IMR-90 (cell line): Measurements from ENCODE around the gene MTF2.

Source experiments
- BHLHE40 ChIP-seq: fragments of 150-350 bp; IDR thresholded peaks from 2 replicates; pipeline ENCODE4 v1.6.1; 2016; ENCODE audit warnings: mild to moderate bottlenecking, low read depth, low read length
- CEBPB ChIP-seq: IDR thresholded peaks from 2 replicates; pipeline ENCODE4 v1.6.1; 2012; ENCODE audit warnings: low read depth, low read length, improper control_type of control experiment
- FOS ChIP-seq: fragments of 150-350 bp; IDR thresholded peaks from 2 replicates; pipeline ENCODE4 v1.6.1; 2016; ENCODE audit warnings: low read depth, low read length
- MAFK ChIP-seq: IDR thresholded peaks from 2 replicates; pipeline ENCODE4 v1.6.1; 2012; ENCODE audit warnings: low read depth, low read length, improper control_type of control experiment
- MAZ ChIP-seq: IDR thresholded peaks from 2 replicates; pipeline ENCODE4 v1.6.1; 2012; ENCODE audit warnings: low read depth, mild to moderate bottlenecking, low read length, improper control_type of control experiment, moderate library complexity, borderline replicate concordance
- MXI1 ChIP-seq: IDR thresholded peaks from 2 replicates; pipeline ENCODE4 v1.6.1; 2012; ENCODE audit warnings: low read depth, mild to moderate bottlenecking, low read length, moderate library complexity, borderline replicate concordance
- NFE2L2 ChIP-seq: fragments of 150-350 bp; IDR thresholded peaks from 2 replicates; pipeline ENCODE4 v1.6.1; 2016; ENCODE audit warnings: low read depth, mild to moderate bottlenecking, low read length
- POLR2A ChIP-seq: IDR thresholded peaks from 2 replicates; pipeline ENCODE4 v1.6.1; 2012; ENCODE audit warnings: mild to moderate bottlenecking, low read depth, low read length
- RAD21 ChIP-seq: IDR thresholded peaks from 2 replicates; pipeline ENCODE4 v1.6.1; 2012; ENCODE audit warnings: low read length, improper control_type of control experiment
- RFX5 ChIP-seq: IDR thresholded peaks from 2 replicates; pipeline ENCODE4 v1.8.0; 2012; ENCODE audit warnings: low read depth, mild to moderate bottlenecking, low read length, moderate library complexity
- SMC3 ChIP-seq: fragments of 150-350 bp; IDR thresholded peaks from 2 replicates; pipeline ENCODE4 v1.6.1; 2016; ENCODE audit warnings: low read depth, mild to moderate bottlenecking, antibody characterized with exemption, low read length, moderate library complexity
- TF ChIP-seq, protein P1 (sequence below): conservative IDR thresholded peaks from 2 replicates; pipeline ENCODE4 v1.5.1; 2012; ENCODE audit warnings: mild to moderate bottlenecking, low read depth, low read length, improper control_type of control experiment
- TF ChIP-seq, protein P2 (sequence below): fragments of 150-350 bp; IDR thresholded peaks from 2 replicates; pipeline ENCODE4 v1.6.1; 2017; ENCODE audit warnings: mild to moderate bottlenecking, antibody characterized with exemption, low read length, low read depth

DNA sequence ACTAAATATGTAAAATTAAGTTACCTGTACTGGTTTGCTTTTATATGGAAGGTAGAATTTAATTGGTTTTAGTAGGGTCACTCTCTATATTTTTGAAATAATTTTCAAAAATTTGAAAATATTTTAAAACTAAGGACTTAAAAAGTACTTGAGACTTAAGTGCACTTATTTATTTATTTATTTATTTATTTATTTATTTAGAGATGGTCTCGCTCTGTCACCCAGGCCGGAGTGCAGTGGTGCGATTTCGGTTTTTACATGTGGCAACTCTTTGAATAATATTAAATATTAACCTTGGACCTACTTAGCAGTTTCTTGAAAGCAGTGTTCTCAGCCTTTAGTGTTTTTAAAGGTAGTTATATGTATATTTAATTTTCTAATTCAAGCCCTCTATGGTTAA lies 64.7 kb downstream of the MTF2 start:
- TF ChIP-seq, protein P1, sequence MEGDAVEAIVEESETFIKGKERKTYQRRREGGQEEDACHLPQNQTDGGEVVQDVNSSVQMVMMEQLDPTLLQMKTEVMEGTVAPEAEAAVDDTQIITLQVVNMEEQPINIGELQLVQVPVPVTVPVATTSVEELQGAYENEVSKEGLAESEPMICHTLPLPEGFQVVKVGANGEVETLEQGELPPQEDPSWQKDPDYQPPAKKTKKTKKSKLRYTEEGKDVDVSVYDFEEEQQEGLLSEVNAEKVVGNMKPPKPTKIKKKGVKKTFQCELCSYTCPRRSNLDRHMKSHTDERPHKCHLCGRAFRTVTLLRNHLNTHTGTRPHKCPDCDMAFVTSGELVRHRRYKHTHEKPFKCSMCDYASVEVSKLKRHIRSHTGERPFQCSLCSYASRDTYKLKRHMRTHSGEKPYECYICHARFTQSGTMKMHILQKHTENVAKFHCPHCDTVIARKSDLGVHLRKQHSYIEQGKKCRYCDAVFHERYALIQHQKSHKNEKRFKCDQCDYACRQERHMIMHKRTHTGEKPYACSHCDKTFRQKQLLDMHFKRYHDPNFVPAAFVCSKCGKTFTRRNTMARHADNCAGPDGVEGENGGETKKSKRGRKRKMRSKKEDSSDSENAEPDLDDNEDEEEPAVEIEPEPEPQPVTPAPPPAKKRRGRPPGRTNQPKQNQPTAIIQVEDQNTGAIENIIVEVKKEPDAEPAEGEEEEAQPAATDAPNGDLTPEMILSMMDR, result no peak
- TF ChIP-seq POLR2A (no peak), FOS (no peak), CEBPB (no peak), RAD21 (no peak), RFX5 (no peak), SMC3 (no peak), MAZ (no peak), MAFK (no peak), MXI1 (no peak), BHLHE40 (no peak), NFE2L2 (no peak)
- TF ChIP-seq, protein P2, sequence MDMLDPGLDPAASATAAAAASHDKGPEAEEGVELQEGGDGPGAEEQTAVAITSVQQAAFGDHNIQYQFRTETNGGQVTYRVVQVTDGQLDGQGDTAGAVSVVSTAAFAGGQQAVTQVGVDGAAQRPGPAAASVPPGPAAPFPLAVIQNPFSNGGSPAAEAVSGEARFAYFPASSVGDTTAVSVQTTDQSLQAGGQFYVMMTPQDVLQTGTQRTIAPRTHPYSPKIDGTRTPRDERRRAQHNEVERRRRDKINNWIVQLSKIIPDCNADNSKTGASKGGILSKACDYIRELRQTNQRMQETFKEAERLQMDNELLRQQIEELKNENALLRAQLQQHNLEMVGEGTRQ, result no peak
